ENCODE measurements around the gene AKR1B15.
"Not testable (repeated sequence)": the region's sequence is repeated elsewhere in the genome, so short reads cannot be mapped to it uniquely, and the experiment has no call there.

AKR1B15 gene

DNA sequence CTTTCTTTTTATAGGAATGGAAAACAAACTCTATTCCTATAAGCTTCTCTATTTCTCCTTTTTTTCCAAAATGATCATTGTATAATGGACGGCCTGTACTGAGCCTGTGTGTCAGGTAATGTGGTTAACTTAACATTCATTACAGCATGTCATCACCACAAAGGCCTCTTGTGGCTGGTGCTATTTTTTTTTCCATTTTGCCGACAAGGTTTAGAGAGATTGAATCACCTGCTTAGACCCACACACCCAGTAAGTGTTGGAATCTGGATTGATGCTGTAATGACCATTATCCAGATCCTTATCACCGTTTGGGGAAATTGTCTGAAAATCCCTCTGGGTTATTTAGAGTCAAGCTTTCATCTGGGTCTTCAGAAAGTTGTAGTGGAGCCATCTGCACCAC is 18.5 kb downstream of the AKR1B15 start:
- no peak overlapping the region for H3K27ac ChIP-seq
- no peak for TF ChIP-seq ZFX (IDR thresholded peaks at IDR 0.05; ENCODE audit: borderline replicate concordance)
- TF ChIP-seq, protein P1, sequence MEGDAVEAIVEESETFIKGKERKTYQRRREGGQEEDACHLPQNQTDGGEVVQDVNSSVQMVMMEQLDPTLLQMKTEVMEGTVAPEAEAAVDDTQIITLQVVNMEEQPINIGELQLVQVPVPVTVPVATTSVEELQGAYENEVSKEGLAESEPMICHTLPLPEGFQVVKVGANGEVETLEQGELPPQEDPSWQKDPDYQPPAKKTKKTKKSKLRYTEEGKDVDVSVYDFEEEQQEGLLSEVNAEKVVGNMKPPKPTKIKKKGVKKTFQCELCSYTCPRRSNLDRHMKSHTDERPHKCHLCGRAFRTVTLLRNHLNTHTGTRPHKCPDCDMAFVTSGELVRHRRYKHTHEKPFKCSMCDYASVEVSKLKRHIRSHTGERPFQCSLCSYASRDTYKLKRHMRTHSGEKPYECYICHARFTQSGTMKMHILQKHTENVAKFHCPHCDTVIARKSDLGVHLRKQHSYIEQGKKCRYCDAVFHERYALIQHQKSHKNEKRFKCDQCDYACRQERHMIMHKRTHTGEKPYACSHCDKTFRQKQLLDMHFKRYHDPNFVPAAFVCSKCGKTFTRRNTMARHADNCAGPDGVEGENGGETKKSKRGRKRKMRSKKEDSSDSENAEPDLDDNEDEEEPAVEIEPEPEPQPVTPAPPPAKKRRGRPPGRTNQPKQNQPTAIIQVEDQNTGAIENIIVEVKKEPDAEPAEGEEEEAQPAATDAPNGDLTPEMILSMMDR (IDR thresholded peaks at IDR 0.05): no peak

DNA sequence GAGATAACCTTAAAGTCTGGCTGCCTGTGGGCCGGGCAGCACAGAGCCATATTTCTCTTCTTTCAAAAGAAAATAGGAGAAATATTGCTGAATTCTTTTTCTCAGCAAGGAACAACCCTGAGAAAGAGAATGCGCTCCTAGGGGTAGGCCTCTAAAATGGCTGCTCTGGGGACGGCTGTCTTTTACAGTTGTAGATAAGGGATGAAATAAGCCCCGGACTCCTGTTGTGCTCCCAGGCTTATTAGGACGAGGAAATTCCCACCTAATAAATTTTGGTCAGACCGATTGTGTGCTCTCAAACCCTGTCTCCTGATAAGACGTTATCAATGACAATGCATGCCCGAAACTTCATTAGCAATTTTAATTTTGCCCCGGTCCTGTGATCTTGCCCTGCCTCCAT is 21.1 kb downstream of the AKR1B15 start:
- H3K27ac ChIP-seq: not testable (repeated sequence)

DNA sequence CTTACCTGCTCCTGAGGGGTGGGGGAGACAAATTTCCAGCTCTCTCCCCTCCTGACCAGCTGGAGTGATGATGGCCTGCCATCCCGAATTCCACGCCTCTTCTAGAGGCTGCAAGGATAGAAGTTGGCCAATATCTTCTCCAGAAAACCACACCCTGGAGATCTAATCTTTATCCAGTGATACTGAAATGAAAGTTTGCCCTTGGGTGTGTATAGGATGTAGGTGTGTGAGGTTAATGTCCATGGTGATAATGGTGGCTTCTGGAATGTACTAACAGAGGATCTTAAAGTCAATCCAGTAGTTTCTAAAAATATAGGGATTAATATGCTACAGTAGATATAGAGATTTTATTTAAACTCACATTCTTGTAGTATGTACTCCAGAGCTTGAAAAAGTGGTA is 22.2 kb downstream of the AKR1B15 start:
- no peak overlapping the region for H3K27ac ChIP-seq
- TF ChIP-seq, protein P1 (IDR thresholded peaks at IDR 0.05): no peak
- no peak for TF ChIP-seq ZFX (IDR thresholded peaks at IDR 0.05; ENCODE audit: borderline replicate concordance)

DNA sequence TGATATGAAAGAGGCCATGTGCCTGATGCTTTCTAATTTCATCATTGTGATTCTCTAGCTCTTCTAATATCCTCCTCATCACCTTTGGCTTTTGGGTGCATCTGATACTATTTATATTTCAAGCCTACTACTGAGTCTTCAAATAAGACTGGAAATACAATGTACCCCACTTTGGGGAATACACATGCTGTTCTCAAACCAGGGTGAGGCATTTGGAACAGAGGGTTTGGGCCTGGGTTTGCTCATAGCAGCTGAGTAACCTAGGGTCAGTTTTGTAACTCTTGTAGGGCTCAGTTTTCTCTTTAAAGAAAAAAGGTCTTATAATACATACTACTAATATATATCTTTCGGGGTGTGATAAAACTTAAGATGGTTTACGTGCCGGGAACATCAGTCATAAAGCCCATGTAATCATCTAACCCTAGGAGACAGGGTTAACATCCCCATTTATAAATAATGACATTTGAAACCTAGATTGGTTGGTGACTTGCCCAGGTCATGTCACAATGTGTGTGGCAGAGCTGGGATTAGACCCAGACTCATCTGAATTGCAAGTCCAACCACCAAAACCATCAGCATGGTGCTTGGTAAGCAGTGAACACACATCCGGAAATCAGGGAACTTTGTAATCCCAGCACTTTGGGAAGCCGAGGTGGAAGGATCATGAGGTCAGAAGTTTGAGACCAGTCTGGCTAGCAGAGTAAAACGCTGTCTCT is 23.0 kb downstream of the AKR1B15 start:
- H3K27ac ChIP-seq: no peak overlapping the region
- TF ChIP-seq, protein P1 (IDR thresholded peaks at IDR 0.05): no peak
- TF ChIP-seq ZFX (IDR thresholded peaks at IDR 0.05; ENCODE audit: borderline replicate concordance): no peak

DNA sequence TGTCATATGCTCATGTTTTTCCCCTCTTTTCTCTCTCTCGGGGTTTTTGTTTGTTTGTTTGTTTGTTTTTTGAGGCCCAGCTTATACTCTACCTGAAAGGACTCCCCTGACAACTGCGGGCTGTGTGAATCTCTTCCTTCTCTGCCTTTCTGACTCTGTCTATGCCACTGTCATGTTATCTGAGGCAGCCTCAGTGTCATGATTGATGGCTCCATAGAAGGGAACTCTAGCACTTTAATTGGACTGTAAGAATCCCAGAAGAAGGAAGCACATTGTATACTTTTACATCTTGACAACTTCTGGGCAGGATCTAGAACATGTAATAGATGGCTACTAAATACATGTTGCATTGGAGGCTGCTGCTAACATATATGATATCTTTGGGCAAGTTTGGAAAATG is 25.4 kb downstream of the AKR1B15 start:
- no peak overlapping the region for H3K27ac ChIP-seq
- TF ChIP-seq, protein P1 (IDR thresholded peaks at IDR 0.05): no peak
- no peak for TF ChIP-seq ZFX (IDR thresholded peaks at IDR 0.05; ENCODE audit: borderline replicate concordance)

DNA sequence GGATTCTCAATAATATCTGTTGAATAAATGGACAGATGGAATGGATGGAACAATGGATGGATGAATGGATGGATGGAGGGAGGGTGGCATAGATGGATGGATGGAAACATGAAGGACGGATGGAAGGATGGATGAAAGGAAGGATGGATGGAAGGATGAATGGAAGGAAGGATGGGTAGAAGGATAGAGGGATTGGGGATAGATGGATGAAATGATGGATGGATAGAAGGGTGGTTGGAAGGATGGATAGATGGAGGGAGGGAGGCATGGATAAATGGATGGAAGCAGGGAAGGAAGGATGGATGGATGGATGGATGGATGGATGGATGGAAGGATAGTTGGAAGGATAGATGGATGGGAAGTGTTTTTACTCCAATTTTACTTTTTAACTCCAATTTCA is 35.4 kb downstream of the AKR1B15 start:
- no peak for TF ChIP-seq ZFX (IDR thresholded peaks at IDR 0.05; ENCODE audit: borderline replicate concordance)
- TF ChIP-seq, protein P1 (IDR thresholded peaks at IDR 0.05): no peak
- H3K27ac ChIP-seq: no peak overlapping the region

DNA sequence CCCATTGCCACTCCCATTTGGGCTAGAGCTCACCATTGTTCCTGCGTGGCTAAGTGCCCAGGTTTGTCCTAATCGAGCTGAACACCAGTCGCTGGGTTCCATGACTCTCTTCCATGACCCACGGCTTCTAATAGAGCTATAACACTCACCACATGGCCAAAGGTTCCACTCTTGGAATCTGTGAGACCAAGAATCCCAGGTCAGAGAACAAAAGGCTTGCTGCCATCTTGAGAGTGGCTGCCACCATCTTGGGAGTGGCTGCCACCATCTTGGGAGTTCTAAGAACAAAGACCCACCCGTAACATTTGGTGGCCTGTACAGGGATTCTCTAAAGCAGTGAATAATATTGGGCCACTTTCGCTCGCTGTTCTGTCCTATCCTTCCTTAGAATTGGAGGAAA is 37.0 kb downstream of the AKR1B15 start:
- TF ChIP-seq, protein P1 (IDR thresholded peaks at IDR 0.05): no peak
- TF ChIP-seq ZFX (IDR thresholded peaks at IDR 0.05; ENCODE audit: borderline replicate concordance): no peak
- no peak overlapping the region for H3K27ac ChIP-seq

DNA sequence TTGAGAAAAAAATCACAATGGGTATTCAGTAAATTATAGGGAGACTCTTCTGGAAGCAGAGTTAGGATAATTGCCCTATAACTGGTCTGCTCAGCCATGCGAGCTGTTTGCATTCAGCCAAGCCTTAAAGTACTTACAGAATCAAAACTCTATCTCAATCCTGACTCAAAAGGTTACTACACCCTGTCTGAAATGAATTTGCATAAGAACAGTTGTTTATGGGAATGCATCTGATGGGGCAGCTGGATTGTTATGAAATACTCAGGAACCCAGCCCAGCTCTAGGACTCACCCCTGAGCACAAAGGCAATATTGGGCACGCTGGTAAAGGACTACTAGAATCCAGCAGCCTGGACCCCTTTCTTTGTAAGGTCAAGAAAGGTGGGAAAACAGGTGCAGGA is 38.8 kb downstream of the AKR1B15 start:
- no peak overlapping the region for H3K27ac ChIP-seq
- TF ChIP-seq, protein P1 (IDR thresholded peaks at IDR 0.05): no peak
- no peak for TF ChIP-seq ZFX (IDR thresholded peaks at IDR 0.05; ENCODE audit: borderline replicate concordance)

All from 22Rv1 (cell line).